ENCODE results near the gene MRAP.
A peak's percentile ranks its signal among the peaks of the same experiment; 100 is the strongest.

MRAP gene

DNA sequence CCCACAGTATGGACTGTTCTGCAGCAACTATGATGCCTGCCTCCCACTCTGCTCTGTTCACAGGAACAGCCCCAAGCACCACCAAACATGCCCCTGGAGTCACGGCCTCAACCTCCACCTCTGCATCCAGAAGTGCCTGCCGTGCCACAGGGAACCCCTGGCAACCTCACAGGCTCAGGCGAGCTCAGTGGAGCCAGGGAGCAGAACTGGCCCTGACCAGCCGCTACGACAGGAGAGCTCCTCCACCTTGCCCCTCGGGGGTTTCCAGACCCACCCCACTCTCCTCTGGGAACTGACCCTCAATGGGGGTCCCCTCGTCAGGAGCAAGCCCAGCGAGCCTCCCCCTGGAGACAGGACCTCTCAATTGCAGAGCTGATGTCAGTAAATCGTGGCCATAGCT lies 13.0 kb downstream of the MRAP start:
- peaks cover 19% of the 10 kb centered on the region for H4K20me1 ChIP-seq
- no peak for TF ChIP-seq Cebpa-rat (IDR thresholded peaks at IDR 0.05)
- H3K36me3 ChIP-seq = peaks cover 89% of the 10 kb centered on the region
- H3K4me3 ChIP-seq = no peak overlapping the region
- no peaks in the 10 kb centered on the region for H3K9me3 ChIP-seq
- peaks cover 20% of the 10 kb centered on the region for H3K4me1 ChIP-seq
- H3K4me2 ChIP-seq = no peak overlapping the region
- no peak overlapping the region for H3K9ac ChIP-seq
- no peak overlapping the region for H3K27ac ChIP-seq
- H3K27me3 ChIP-seq = no peaks in the 10 kb centered on the region

DNA sequence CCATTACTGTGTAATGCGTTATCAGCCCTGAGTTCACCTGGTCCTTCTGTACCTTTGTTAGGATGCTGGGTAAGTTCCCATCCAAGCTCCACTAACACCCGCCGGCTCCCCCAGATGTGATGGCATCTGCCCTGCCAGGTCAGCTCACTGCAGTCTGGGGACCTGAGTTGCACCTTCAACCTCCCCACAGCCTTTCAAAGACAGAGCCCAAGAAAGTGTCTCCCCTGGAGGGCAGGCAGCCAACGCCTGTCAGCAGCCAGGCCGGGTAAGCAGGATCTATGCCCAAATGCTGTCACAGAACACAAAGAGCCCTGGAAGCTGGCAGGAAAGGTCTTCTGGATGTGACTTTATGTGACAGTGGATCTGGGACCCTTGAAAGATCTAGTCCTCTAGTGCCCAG lies 13.7 kb downstream of the MRAP start:
- Histone ChIP-seq H3K4me1 (peaks cover 20% of the 10 kb centered on the region), H3K27me3 (no peaks in the 10 kb centered on the region), H3K9ac (no peak overlapping the region), H3K4me3 (no peak overlapping the region), H3K9me3 (no peaks in the 10 kb centered on the region), H3K4me2 (no peak overlapping the region), H3K36me3 (peaks cover 91% of the 10 kb centered on the region), H3K27ac (no peak overlapping the region), H4K20me1 (peaks cover 22% of the 10 kb centered on the region)
- no peak for TF ChIP-seq Cebpa-rat (IDR thresholded peaks at IDR 0.05)

DNA sequence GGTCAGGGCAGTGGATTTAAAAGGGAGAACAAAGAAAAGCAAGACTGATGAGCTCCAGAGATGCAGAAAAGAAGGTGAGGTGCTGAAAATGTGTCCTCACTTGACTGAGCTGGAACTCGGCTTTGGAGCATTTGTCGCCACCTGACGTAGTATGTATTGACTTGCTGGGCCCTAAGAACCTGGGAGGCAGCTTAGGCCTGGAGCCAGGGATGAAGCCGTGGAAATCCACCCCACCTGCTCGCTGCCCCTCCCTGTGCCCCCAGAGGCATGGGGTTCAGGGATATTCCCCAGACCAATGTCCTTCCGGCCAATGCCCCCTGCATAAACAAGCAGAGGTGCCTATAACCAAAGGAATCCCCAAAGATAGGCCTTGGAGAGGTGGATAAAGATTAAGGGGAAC lies 14.3 kb downstream of the MRAP start:
- Histone ChIP-seq H3K4me1 (peaks cover 20% of the 10 kb centered on the region), H3K36me3 (peaks cover 92% of the 10 kb centered on the region), H3K27me3 (no peaks in the 10 kb centered on the region), H3K4me2 (no peak overlapping the region), H3K9me3 (no peaks in the 10 kb centered on the region), H3K9ac (no peak overlapping the region), H3K4me3 (no peak overlapping the region), H4K20me1 (peaks cover 22% of the 10 kb centered on the region), H3K27ac (no peak overlapping the region)
- no peak for TF ChIP-seq Cebpa-rat (IDR thresholded peaks at IDR 0.05)

DNA sequence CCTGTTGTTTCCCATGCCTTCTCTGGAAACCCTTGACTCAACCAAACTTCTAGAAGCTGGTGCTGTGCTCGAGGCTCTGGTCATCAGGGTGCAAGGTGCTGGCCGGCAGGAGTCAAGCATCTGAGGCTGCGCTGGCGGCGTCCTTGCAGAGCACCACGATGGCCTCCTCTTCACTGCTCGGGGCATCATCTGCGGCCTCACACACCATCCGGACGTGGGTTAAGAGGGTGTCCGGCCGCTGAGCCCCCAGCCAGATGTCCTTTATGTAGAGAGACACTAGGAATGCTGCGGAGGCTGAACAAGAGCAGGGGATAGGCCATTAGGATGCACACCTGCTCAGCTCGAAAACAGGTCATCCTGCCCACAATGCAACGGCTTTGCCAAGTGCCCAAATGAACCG lies 16.2 kb downstream of the MRAP start:
- Histone ChIP-seq H3K36me3 (peaks cover 97% of the 10 kb centered on the region), H3K4me1 (peaks cover 20% of the 10 kb centered on the region), H3K27me3 (no peaks in the 10 kb centered on the region), H3K9ac (no peak overlapping the region; the same call in 1 of the 2 replicates), H3K4me3 (no peak overlapping the region), H4K20me1 (peaks cover 22% of the 10 kb centered on the region), H3K27ac (peak overlapping the region; percentile 6; the same call in 1 of the 2 replicates), H3K4me2 (peak overlapping the region; percentile 31; the same call in 1 of the 2 replicates), H3K9me3 (no peaks in the 10 kb centered on the region)
- no peak for TF ChIP-seq Cebpa-rat (IDR thresholded peaks at IDR 0.05)

DNA sequence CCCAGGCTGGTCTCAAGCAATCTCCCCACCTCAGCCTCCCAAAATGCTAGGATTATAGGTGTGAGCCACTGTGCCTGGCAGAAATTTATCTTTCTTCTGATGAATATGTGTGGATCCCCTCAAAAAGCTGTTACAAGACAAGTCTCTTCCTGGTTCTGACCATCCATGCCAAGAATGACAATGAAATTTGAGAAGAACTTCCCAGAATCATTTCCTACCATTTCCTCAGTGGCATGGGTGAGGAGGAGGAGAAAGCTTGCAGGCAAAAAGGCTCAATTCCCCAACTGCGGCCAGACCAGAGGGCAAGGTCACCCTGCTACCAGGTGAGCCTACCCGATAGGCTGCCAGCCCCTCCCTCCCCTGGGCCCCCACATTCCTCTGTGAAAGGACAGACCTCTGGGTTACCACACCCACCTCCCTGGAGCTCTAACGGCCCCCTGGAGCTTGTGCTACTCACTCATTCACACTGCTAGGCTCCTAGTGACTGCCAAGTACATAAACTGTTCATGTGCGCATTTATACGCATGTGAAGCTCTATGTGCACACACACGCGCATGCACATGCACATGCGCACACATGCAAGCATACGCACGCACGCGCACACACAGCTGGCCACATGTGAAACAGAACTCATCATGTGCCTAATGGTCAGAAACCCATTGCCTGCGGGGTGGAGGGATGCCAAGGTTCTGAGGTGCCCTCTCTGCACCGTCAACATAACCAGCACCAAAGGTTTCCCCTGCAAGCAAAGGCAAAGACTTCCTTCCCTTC lies 17.0 kb downstream of the MRAP start:
- Histone ChIP-seq H3K4me3 (no peak overlapping the region), H3K9ac (no peak overlapping the region), H3K9me3 (no peaks in the 10 kb centered on the region), H3K36me3 (peaks cover 98% of the 10 kb centered on the region), H4K20me1 (peaks cover 22% of the 10 kb centered on the region), H3K4me1 (peaks cover 20% of the 10 kb centered on the region), H3K4me2 (no peak overlapping the region), H3K27me3 (no peaks in the 10 kb centered on the region), H3K27ac (no peak overlapping the region)
- TF ChIP-seq Cebpa-rat (IDR thresholded peaks at IDR 0.05) = no peak

DNA sequence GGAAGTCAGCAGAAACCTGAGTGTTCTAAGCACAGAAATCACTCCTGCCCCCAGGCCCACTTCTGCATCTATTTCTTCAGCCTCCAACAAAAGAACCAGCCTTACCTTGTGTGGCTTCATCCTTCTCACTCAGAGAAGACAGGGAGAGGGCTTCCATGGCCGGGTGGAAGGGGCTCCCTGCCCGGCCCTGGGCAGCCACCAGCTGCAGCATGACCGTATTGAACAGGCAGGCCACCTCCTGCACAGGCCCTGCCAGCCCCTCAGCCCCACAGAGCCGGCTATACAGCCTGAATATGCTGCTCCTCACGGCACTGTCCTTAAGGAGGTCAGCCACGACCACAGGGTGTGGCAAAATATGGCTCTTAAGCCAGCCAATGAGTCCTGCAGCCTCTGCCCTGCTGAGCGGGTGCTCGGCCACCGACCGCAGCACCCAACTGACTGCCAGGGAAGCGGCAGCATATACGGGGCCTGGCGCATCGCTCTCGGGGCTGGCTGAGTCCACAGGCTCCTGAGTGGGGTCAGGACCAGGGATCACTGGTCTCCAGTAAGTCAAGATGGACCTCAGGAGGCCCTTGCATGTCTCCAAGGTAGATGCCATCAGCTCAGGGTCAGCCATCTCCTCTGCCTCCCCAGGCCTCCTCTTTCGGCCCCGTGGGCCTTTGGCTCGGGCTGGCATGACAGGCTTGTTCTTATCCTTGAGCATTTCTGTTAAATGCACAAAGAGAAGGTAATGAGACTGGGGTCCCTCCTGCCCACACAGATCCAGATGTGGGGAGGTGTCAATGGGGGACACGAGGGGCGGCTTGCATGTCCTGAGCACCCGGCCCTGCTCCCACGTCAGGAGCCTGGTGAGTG lies 17.9 kb downstream of the MRAP start:
- no peak overlapping the region for H3K4me3 ChIP-seq
- no peak overlapping the region for H3K9ac ChIP-seq
- H3K36me3 ChIP-seq = peaks cover 98% of the 10 kb centered on the region
- no peak overlapping the region for H3K27ac ChIP-seq
- peaks cover 17% of the 10 kb centered on the region for H4K20me1 ChIP-seq
- TF ChIP-seq Cebpa-rat (IDR thresholded peaks at IDR 0.05) = no peak
- H3K9me3 ChIP-seq = no peaks in the 10 kb centered on the region
- H3K4me1 ChIP-seq = peaks cover 13% of the 10 kb centered on the region
- H3K27me3 ChIP-seq = no peaks in the 10 kb centered on the region
- H3K4me2 ChIP-seq = no peak overlapping the region

DNA sequence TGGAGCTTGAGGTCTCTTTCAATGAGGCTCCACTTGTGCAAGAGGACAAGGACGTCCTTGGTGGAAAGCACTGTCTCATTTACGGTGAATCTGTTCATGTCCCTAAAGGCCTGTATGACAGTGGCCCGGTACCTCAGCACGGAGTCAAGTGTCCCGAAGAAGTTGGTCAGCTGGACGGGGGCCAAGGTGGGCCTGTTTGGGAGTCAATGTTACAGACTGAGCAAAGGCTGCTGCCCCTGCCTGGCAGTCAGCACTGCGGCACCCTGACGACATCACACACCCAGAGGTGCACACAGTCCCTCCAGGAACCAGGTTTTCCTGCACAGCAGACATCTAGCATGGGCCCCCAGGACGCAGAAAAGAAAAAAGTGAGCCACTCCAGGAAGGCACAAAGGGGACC lies 19.1 kb downstream of the MRAP start:
- no peak overlapping the region for H3K4me3 ChIP-seq
- no peak for TF ChIP-seq Cebpa-rat (IDR thresholded peaks at IDR 0.05)
- peaks cover 9% of the 10 kb centered on the region for H3K4me1 ChIP-seq
- H3K4me2 ChIP-seq = no peak overlapping the region
- peaks cover 16% of the 10 kb centered on the region; the same call in 1 of the 2 replicates for H4K20me1 ChIP-seq
- H3K27ac ChIP-seq = no peak overlapping the region
- H3K36me3 ChIP-seq = peaks cover 98% of the 10 kb centered on the region
- no peaks in the 10 kb centered on the region for H3K9me3 ChIP-seq
- no peaks in the 10 kb centered on the region for H3K27me3 ChIP-seq
- H3K9ac ChIP-seq = no peak overlapping the region

DNA sequence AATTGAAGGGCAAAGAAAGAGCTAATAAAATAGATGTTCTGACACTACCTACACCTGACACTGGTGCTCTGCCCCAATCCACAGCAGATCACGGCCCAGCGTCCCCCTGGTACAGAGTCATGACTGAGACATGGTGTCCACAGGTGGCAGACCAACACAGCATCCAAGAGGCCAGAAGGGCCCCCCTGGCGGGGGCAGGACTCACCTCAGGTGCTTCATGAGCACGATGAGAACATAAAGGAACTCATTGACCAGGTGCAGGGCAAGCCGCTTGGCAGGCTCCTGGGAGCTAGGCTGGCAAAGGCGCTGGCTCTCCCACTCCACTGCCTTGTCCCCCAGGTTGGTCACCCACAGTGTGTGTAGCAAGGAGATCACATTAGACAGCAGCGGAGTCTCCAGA lies 20.4 kb downstream of the MRAP start:
- no peak overlapping the region for H3K4me2 ChIP-seq
- H4K20me1 ChIP-seq = peaks cover 16% of the 10 kb centered on the region; the same call in 1 of the 2 replicates
- H3K9ac ChIP-seq = no peak overlapping the region
- no peak overlapping the region for H3K4me3 ChIP-seq
- no peaks in the 10 kb centered on the region for H3K9me3 ChIP-seq
- H3K4me1 ChIP-seq = peaks cover 9% of the 10 kb centered on the region
- H3K27ac ChIP-seq = no peak overlapping the region
- TF ChIP-seq Cebpa-rat (IDR thresholded peaks at IDR 0.05) = no peak
- no peaks in the 10 kb centered on the region for H3K27me3 ChIP-seq
- peaks cover 100% of the 10 kb centered on the region for H3K36me3 ChIP-seq

DNA sequence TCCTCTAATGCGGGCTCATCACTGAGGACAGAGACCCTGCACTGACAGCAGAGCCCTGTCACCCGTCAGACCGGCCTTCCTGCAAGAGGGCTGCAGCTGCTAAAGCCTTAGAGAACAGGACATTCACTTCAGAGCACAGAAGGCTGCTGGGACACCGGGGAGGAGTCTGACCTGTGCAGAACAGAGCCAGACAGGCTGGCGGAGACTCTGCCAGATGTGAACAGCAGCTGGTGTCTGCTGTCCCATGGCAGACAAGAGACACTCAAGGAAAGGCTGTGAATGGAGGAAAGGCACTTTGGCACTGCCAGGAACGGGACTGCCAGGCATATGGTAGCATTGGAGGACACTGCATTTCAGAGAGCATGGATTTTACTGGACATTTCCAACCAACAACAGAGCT lies 21.4 kb downstream of the MRAP start:
- Histone ChIP-seq H3K4me1 (no peaks in the 10 kb centered on the region), H4K20me1 (0 out of 2 replicates have a peak, but pooled peaks cover 9% of the 10 kb centered on the region), H3K36me3 (peaks cover 100% of the 10 kb centered on the region), H3K27ac (no peak overlapping the region), H3K27me3 (no peaks in the 10 kb centered on the region), H3K4me3 (no peak overlapping the region), H3K9me3 (no peaks in the 10 kb centered on the region), H3K4me2 (no peak overlapping the region), H3K9ac (no peak overlapping the region)
- no peak for TF ChIP-seq Cebpa-rat (IDR thresholded peaks at IDR 0.05)

DNA sequence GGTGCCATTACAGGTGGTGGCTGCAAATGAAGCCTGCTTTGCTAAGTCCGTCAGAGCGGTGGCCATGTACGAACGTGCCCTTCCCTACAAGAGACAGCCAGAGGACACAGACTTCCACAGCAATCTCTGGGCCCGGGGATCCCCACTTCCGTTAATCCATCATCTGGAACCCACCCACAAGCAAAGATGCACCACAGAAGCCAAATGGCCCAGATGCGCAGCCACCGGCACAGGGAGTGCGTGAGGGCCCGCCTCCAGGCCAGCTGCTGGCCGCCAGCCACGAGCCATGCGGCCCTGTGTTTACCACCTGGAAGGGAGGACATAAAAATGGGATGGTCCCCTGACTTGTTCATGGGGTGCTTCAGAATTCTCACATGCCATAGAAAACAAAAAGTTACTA lies 22.1 kb downstream of the MRAP start:
- H3K27ac ChIP-seq = no peak overlapping the region
- no peaks in the 10 kb centered on the region for H3K27me3 ChIP-seq
- H4K20me1 ChIP-seq = 0 out of 2 replicates have a peak, but pooled peaks cover 9% of the 10 kb centered on the region
- H3K36me3 ChIP-seq = peaks cover 100% of the 10 kb centered on the region
- H3K9me3 ChIP-seq = no peaks in the 10 kb centered on the region
- H3K4me1 ChIP-seq = no peaks in the 10 kb centered on the region
- H3K4me2 ChIP-seq = no peak overlapping the region
- TF ChIP-seq Cebpa-rat (IDR thresholded peaks at IDR 0.05) = no peak
- H3K9ac ChIP-seq = no peak overlapping the region
- H3K4me3 ChIP-seq = no peak overlapping the region
